Stimulated activated CD4-positive, alpha-beta T cell treated with anti-CD3 and anti-CD28 coated beads, TNF-alpha, amount 100 ng/mL, for 48 hours (primary cell): Measurements from ENCODE around the gene PPP3R1.

Source experiments
- DNase-seq, 3 donors: peaks; one replicate each; pipeline ENCODE4 v3.0.0-alpha.2; 2020; ENCODE audit warnings: low read depth in 3 of 3

Gene PPP3R1

DNA sequence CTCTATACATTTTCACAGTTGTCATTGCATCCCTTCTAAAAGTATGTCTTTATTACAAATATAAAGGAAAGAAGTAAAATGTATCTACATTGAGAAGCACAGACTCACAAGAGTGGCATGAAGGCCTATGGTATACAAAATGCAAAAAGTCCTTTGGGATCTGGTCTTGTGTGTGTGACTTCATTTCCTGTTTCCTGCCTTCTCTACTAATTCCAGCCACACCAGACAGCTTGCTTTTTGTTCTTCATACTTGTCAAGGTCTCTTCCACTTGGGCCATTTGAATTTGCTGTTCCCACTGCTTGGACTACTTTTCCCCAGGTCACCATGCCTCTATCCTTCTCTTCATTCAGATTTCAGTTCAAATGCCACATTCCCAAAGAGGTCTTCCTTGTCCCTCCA is 101.3 kb downstream of the PPP3R1 start:
- DNase-seq: no peak

DNA sequence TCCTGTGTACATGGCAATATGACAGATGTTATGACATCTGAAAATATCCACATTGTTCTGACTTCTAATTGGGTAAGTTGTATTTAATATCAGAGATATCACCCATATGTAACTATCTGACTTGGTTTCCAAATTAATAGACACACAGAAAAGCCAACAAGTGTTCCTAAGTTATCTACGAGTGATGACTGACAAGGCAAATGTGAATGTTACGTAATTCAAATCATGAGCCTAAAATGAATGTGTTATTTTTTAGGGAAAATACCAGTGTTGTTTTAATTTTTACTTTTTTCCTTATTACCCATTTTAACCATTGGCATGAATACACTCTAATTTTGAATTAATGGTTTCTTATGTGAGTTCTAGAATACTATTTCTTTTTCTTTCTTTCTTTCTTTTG is 110.5 kb downstream of the PPP3R1 start:
- no peak for DNase-seq

DNA sequence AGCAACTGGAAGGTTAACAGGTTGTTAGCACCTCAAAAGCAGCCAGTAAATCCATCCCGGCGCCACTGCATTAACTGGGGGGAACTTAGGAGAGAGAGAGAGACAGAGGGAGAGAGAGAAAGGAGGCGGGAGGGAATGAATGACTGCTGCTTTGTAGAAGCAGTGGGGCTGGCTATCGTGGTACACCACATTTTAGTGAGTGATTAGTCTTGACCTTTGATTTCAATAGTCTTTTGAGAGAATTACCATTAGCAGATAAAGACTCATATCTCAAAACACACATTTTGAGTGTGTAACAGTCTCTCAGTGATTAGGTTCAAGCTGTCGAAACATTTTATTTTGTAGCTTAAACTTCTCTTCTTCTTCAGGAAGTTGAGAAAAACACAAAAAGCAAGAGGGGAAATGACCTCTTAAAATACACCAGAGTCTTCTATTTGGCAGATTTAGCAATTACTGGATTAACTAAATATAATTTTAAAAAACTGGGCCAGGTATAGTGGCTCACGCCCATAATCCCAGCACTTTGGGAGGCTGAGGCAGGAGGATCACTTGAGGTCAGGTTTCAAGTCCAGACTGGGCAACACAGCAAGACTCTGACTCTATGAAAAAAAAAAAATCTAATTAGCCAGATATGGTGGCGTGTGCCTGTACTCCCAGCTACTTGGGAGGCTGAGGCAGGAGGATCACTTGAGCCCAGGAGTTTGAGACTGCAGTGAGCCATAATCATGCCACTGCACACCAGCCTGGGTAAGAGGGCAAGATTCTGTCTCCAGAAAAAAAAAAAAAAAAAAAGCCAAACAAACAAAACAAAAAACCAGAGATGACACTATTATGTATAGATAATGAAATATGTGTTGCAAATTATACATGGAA is 116.6 kb downstream of the PPP3R1 start:
- no peak for DNase-seq

DNA sequence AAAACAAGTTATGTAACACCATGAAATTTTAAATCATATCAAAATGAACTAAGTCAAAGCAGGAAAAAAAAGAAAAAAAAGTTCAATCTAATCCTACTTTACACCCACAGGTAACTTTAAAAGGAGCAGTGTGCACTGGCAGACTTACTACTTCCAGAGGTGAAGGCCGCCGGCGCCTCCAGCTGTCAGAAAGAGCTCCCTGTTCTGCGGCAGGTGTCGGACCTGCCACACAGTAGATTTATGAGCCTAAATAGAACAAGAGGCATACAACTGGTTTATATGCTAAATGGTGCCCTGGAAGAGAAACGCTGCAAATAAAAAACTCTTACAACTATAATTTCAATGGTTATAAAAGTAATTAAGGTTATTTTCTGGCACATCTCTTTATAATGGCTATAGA is 117.8 kb downstream of the PPP3R1 start:
- no peak for DNase-seq

DNA sequence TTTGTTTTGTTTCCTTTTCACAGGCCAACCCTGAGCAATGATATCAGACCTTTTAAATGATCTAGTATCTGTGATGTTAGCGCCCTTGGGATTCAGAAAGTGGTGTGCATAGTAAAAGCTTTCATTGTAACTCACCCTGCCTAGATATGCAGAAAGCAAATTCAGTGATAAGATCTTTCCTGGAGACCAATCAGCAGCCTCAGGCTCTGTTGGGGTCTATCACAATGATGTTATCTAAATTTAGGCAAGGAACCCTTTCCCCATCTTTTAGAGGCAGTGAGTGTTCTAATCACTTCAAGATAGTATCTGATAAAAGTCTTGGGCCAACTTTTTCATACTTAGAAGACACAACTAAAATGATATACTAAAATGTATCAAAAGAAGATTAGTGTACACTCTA is 118.2 kb downstream of the PPP3R1 start:
- no peak for DNase-seq
